HG03280 (cell line): ENCODE data around the gene HSPA8.
"Not testable (repeated sequence)": the region's sequence is repeated elsewhere in the genome, so short reads cannot be mapped to it uniquely, and the experiment has no call there.

Experiments
- ATAC-seq: cut with Tn5 transposase; IDR thresholded peaks from one replicate; pipeline ENCODE4 v1.9.1; 2021; ENCODE audit warnings: mild to moderate bottlenecking, moderate library complexity; ENCODE audit not compliant: unreplicated experiment

HSPA8 gene

DNA sequence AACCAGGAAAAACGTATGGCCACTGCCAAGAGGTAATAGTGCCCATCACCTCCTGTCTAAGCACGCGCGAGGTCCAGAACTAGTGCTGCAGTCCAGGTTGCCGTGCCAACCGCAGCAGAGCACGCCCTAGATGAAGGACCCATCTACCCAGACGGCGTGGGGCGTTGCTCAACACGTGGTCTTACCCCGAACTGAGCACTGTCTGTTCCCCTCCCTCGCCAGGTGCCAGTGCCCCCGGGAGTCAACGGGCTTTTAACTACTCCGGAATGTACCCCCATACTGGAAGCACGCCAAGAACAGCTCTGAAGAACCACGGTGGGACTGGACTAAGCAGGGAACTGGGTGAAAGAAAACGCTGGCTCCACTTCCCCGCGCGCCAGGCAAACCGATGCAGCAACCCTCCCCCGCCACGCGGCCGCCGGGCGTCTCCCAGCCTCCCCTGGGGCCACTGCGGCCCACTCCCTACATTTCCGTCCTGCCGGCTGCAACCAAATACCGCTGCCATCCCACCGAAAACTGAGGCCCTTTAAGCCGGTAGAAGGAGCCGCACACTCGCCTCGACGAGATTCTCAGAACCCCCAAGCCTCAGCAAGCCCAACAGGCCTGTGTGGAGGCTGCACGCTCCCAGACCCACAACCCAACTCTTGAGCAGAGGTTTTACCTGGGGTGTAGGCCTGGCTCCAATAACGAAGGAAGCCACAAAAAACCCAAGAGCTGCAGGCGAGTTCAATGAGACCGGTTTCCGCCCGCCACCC lies at the start of gene HSPA8:
Gene HSPA8 (minus strand): TSS at position 734 of the 755 bp plus-strand sequence. CDS start 812 bp downstream, outside the sequence.
- peak; percentile 10 for ATAC-seq

DNA sequence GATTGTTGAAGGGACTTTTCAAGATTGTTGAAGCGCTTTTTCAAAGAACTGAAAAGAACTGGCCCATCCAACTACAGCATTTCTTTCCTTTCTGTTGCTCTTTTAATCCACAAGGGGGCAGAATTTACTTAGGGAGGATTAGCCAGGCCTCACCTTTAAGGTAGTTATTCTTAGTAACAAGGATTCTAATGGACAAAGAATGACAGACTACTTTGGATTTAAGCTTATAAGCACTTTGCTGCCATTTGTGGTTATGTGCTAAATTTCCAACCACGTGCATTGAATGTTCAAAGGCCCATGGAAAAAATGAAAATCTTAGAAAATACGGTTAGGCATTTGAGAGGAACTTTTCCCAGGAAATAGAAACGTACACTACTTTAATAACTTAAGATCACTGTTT lies 49.5 kb upstream of the HSPA8 start:
- no peak for ATAC-seq

DNA sequence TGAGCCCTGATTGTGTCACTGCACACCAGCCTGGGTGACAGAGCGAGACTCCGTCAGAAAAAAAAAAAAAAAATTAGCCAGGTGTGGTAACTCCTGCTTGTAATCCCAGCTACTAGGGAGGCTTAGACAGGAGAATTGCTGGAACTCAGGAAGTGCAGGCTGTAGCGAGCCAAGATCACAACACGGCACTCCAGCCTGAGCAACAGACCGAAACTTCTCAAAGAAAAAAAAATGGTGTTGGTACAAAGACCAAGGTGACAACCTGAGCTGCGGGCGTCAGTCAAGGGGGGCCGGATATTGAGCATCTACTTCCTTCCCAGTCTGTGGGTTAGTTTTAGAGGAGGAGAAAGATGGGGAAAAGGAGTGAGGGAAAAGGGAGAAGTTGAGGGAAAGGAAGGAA lies 48.5 kb upstream of the HSPA8 start:
- no peak for ATAC-seq

DNA sequence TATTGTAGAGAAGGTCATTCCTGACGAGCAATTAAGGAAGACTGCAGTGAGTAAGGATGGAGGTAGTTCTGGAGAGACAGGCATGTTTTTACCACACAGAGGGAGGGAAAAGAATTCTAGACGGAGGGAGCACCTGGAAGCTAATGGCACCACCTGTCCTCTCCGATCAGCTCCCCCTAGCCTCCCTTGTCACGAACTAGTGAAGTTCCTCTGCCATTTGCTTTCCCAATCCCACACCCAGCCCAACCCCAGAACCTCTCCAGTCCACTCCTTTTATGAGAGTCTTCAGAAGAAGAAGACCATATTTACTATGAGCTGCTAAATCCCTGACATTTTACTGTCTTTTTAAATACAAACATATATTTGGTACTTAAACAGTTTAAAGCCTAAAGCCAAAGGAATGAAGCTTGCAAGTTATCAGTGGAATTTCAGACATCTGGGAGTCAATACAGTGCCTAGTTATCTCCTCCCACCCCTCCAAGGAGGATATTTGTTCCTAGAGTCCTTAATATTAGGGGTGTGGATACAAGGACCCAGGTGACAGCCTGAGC lies 46.1 kb upstream of the HSPA8 start:
- no peak for ATAC-seq

DNA sequence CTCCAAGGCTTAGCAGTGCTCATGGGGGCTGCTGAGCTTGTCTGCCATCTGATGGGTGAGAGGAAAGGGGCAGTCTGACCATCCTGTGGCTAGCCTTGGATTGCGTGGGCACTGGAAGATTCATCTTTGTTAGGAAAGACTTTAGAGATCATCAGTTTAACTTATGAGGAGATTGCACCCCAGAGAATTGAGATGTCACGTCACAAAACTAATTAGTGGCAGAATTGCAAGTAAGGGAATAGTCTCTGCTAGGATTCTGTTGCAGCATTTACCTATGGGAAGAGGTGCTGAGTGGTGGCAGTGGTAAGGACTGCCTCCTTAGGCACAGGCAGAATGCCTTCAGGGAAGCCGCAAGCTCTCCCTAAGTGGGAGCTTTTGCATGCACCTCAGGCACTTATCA lies 42.8 kb upstream of the HSPA8 start:
- no peak for ATAC-seq

DNA sequence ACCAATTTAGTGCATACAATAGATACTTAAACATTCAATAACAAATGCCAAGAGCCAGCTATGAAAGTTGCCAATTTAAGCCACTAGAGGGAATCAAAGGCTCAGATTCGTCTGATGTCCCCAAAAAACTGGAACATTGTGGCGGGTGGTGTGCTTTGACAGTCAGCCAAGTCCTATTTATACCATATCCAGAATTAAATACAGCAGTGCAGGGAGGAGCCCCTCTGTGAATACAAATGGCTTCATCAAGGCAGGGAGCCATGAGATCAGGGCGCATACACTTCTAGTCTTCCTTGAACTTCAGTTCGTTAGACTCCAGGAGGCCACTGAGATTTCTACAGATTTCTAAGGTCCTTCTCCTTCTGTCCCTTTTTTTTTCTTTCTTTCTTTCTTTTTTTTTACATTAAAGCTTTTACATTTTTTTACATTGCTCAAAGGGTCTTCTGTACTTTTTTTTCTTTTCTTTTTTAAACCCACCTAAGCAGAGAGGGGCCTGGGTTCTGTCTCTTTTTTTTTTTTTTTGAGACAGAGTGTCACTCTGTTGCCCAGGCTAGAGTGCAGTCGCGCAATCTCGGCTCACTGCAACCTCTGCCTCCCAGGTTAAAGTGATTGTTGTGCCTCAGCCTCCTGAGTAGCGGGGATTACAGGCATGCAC lies 41.5 kb upstream of the HSPA8 start:
- no peak for ATAC-seq

DNA sequence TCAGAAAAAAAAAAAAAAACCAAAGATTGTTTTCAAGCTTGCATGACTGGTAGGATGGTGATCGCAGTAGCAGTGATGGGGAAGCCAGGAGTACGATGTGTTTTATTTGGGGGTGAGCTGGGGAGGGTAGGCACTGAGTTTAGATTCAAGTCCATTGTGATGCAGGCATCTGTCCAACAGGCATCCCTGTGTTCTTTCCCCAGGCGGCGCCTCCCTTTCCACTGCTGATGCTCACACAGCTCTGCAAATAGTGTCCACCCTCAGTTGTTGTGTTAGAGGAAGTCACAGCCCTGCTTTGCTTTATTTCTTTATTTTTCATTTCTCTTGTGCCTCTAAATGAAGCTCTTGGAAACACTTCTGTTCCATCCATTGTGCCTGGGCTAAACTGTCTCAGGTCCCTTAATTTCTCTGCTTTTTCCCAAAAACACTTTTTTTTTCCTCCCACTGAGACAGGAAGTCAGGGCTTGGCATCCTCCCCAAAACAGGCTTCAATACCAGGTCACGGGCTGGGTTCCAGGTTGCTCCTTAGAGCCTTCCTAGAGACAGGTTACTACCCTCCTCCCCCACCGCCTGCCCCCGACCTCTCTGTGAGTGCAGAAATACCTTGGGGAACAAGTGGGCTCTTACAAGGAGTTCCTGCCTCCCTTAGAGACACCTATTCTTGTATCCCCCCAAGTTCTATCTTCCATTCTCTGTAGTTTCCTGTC lies 38.6 kb upstream of the HSPA8 start:
- ATAC-seq = no peak

DNA sequence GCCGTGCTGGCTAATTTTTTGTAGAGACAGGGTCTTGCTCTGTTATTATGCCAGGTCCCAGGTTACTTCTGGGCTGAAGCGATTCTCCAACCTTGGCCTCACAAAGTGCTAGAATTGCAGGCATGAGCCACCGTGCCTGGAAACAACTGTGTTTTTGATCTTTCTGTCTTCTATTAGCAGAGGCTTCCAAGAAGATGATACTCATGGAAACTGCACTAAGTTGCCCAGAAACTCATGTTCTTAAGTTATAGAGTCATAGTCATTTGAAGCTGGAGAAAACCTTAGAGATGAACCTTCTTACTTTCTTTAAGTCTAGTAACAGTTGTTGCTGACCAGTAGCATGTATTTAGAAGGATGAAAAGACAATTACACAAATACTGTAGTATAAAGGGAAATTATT lies 37.1 kb upstream of the HSPA8 start:
- no peak for ATAC-seq

DNA sequence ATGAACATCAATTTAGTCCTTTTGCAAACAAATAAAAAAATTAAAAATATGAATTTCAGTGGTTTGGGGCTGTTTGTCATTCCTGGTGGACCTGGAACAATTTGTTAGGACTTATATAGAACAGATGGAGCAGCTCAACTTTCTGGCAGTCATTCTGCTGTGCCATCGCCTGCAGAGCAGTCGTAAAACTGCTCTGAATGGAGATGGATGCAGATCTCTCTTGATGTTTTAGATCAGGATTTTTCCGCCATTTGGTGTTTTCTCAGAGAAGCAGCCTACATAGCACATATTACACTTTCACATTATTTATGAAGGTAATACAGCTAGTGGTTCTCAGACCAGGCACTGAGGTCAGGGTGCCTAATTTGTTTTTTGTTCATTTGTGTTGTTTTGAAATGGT lies 31.8 kb upstream of the HSPA8 start:
- ATAC-seq = no peak

DNA sequence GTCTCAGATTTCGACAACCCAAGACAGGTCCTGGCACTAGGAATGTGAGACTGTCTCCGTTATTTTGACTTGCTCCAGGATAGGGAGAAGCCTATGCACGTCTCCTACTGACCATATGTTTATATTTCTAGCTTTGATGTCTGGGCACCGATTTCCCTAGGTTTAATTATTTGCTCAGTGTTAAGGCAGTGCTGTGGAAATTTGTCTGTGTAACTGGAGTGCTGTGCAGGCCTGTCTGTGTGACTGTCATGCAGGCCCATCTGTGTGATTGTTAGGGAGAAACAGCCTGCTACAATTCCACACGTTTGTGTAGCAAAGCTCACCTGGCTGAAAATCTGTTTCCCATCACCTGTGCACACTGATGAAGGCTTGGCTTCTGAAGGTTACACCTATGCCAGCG lies 29.6 kb upstream of the HSPA8 start:
- no peak for ATAC-seq

DNA sequence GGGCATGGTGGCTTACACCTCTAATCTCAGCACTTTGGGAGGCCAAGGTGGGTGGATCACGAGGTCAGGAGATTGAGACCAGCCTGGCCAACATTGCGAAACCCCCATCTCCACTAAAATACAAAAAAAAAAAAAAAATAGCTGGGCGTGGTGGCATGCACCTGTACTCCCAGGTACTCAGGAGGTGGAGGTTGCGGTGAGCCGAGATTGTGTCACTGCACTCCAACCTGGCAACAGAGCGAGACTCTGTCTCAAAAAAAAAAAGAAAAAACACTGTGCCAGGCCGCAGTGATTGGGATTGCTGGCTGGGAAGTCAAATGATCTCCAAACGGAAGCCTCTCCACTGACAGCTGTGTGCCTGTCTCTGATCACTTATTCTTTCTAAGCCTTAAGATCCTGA lies 28.2 kb upstream of the HSPA8 start:
- not testable (repeated sequence) for ATAC-seq

DNA sequence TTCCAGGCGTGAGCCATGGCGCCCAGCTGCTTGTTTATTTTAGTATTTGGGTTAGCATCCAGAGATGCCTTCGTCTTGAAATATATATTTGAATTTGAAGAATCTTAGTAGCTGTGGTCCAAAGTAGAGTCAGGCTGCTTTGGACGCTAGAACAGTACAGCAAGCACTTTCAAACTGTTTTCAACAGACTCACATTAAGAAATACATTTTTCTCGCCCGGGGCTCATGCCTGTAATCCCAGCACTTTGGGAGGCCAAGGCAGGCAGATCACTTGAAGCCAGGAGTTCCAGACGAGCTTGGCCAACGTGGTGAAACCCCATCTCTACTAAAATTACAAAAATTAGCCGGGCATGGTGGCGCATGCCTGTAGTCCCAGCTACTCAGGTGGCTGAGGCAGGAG lies 27.0 kb upstream of the HSPA8 start:
- ATAC-seq = not testable (repeated sequence)

DNA sequence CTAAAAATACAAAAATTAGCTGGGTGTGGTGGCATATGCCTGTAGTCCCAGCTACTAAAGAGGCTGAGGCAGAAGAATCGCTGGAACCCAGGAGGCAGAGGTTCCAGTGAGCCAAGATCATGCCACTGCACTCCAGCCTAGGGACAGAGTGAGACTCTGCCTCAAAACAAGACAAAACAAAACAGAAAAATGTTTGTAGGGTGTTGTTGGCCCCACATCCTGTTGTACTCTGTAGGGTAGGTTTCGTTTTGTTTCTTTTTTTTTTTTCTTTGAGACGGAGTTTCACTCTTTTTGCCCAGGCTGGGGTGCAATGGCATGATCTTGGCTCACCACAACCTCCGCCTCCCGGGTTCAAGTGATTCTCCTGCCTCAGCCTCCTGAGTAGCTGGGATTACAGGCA lies 25.7 kb upstream of the HSPA8 start:
- ATAC-seq = peak; percentile 95

DNA sequence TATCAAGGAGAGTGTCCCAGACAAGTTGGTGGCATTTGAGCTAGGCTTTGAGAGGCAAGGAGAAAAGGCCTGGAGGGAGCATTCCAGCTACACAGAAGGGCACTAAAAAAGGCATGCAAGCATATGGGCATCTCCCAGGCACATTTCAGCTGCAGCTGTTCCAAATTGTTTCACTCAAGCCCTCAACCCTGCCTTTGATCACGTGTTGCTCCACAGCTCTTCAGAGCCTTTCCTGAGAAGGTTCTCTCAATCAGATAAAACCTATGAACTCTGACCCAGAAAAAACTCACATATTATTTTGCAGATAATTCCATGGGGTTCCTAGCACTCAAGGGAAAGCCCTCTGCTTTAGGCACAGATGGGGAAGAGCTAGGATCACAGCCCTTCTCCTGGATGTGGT lies 24.4 kb upstream of the HSPA8 start:
- no peak for ATAC-seq

DNA sequence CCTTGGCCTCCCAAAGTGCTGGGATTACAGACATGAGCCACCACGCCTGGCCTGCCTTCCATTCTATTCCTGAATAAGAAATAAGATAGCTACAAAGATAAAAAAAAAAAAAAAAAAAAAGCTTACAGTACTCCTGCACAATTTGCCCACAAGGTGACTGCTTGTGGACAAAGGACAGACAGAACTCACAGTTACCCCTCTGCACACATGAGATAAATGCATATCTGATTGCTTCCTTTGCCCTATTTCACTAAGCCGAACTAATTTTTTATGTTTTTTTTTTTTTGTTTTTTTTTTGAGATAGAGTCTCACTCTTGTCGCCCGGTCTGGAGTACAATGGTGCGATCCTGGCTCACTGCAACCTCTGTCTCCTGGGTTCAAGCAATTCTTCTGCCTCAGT lies 23.6 kb upstream of the HSPA8 start:
- no peak for ATAC-seq

DNA sequence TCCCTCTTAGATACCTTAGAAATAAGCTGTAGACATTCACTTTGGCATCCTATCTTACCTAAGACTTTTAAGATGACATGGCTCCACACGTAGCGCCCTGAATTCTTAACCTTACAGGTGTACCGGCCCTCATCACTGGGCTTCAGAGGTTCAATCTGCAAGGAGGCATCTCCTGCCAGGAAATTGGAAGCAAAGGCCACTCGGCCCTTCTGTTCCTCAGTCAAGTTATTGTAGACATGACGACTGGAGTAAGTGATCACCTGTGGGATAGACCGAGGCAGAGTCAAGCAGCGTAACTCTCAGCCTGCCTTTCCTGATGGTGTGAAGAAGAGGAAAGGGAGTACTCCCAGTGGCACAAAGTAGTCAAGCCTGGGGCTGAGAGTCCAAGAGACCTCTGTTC lies 22.5 kb upstream of the HSPA8 start:
- no peak for ATAC-seq

DNA sequence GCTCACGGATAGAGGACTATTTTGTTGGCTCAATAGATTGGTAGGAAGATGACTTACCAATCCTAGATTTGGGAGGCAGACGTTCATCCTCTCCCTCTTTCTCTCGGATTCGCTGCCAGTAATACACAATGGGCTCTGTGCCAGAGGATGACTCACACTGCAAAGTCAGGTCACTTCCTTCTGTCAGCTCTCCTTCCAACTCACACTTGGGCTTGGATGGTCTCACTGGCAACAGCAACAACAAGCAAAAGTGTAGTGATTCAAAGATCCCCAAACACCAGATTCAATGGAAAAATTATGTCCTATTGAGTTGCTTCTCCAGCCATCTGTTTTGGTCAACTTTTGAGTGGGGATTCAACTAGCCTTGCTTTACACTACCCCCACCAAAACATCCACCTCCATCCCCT lies 21.7 kb upstream of the HSPA8 start:
- no peak for ATAC-seq

DNA sequence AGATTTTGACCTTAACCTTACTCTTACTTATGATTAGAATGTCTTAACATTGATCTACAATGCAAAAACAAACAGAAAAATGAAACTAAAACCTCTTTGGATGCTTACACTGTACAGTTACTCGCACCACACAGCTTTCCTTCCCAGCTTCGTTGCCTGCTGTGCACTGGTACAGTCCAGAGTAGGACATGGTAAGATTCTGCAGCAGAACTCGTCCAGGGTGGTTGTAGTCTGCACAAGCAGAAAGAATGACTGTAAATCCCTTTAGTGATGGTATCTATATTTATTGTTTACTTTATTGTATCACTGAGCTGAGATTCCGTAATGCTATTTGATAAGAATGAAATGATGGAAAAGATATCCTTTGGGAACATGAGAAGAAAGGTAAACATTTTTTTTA lies 21.0 kb upstream of the HSPA8 start:
- no peak for ATAC-seq

DNA sequence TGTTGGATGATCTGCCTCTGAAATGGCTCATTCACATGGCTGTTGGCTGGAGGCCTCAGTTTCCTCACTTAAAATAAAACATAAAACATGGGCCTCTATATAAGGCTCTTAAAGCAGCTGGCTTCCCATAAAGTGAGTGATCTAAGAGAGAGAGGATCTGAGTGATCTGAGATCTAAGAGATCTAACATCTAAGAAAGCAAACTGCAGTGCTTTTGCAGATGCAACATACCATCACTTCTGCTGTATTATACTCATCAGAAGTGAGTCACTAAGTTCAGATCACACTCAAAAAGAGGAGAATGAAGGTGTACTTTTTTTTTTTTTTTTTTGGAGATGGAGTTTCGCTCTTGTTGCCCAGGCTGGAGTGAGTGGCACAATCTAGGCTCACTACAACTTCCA lies 18.1 kb upstream of the HSPA8 start:
- ATAC-seq = no peak

DNA sequence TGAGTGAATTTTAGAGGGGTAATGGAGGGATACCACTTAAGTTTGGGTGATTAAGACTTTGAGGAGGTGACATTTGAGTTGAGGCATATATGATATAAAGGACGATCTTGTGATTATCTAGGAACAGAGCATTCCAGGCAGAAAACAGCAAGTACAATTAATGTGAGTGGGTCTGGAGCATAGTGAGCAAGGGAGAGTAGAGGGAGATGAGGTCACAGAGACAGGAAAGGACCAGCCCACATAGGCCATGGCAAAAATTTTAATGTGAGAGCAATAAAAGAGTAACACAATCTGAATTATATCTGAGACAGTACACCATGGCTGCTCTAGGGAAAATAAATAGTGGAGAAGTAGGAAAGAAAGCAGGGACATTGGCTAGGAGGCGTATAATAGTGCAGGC lies 14.5 kb upstream of the HSPA8 start:
- ATAC-seq = no peak

DNA sequence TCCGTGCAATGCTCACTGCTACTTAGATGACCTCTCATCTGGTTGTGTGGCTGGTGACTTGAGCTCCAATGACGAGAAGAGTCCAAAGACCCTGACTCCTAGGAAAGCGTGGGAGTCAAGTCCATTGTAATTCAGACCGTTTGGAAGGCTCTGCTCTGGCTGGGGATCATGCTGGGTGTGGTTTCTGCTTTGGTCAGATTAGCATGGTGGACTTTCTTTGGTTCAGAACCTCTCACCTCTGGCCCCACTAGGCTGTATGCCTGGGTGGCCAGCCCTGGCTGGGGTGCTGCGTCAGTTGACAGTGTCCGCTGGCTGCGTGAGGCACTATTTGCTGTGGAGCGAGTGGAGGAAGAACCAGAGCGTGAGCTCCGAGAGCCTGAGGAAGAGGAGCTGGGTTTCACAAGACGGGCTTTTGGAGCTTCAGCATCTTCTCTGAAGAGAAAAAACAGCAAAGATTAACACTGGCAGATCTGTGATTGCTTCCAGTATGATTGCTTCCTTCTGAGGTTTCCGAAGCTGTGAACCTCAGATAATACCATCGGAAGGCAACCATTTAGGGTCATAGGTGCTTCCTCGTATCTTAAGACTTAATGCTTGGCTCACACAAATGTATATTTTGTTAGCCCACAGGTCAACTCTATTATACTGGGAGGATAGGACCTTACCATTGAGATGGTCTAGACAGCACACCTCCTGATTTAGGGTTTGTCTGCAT lies 11.6 kb upstream of the HSPA8 start:
- ATAC-seq = no peak
